Measurements from ENCODE around the gene GRIN3B. TPM values are rescaled to one million over a fixed set of nuclear protein-coding genes. Genes with fewer than 3 reads are reported as not detected.

Gene GRIN3B
- total RNA-seq, 1 donor from 2014 or later: not detected

Other genes starting within 250 kb of the GRIN3B start
- gene MISP, start 249.3 kb upstream of the GRIN3B start, total RNA-seq: not detected
- gene PTBP1, start 203.0 kb upstream of the GRIN3B start, total RNA-seq: 56.0 TPM
- gene PLPPR3, start 178.5 kb upstream of the GRIN3B start, total RNA-seq: not detected
- gene AZU1, start 172.6 kb upstream of the GRIN3B start, total RNA-seq: not detected
- gene PRTN3, start 159.4 kb upstream of the GRIN3B start, total RNA-seq: not detected
- 1.3 TPM for gene ELANE, start 148.1 kb upstream of the GRIN3B start, total RNA-seq
- gene CFD, start 140.8 kb upstream of the GRIN3B start, total RNA-seq: 477 TPM
- 19.1 TPM for gene MED16, start 107.2 kb upstream of the GRIN3B start, total RNA-seq
- gene RNU6-9, start 106.9 kb upstream of the GRIN3B start, total RNA-seq: not detected
- gene R3HDM4, start 87.2 kb upstream of the GRIN3B start, total RNA-seq: 20.3 TPM
- gene KISS1R, start 83.1 kb upstream of the GRIN3B start, total RNA-seq: not detected
- 5.0 TPM for gene ARID3A, start 74.4 kb upstream of the GRIN3B start, total RNA-seq
- 18.6 TPM for gene WDR18, start 16.1 kb upstream of the GRIN3B start, total RNA-seq
- gene TMEM259, start 20.7 kb downstream of the GRIN3B start, total RNA-seq: 109 TPM
- not detected for gene RNU6-2, start 21.1 kb downstream of the GRIN3B start, total RNA-seq
- gene CNN2, start 26.2 kb downstream of the GRIN3B start, total RNA-seq: 69.8 TPM
- 5.2 TPM for gene ABCA7, start 39.7 kb downstream of the GRIN3B start, total RNA-seq
- 5.1 TPM for gene ARHGAP45, start 66.7 kb downstream of the GRIN3B start, total RNA-seq
- 146 TPM for gene POLR2E, start 95.0 kb downstream of the GRIN3B start, total RNA-seq
- gene GPX4, start 103.6 kb downstream of the GRIN3B start, total RNA-seq: 345 TPM
- gene SBNO2, start 173.8 kb downstream of the GRIN3B start, total RNA-seq: 15.1 TPM
- gene STK11, start 205.4 kb downstream of the GRIN3B start, total RNA-seq: 54.8 TPM
- gene CBARP, start 237.6 kb downstream of the GRIN3B start, total RNA-seq: 1.1 TPM
- gene ATP5F1D, start 241.3 kb downstream of the GRIN3B start, total RNA-seq: 692 TPM
- gene MIDN, start 248.2 kb downstream of the GRIN3B start, total RNA-seq: 54.1 TPM

Data from Right ventricle myocardium superior (tissue), 1 donor.